Thyroid gland (tissue), 4 donors: Measurements from ENCODE around the gene GPRIN3. TPM values are rescaled to one million over a fixed set of nuclear protein-coding genes. Genes with fewer than 3 reads are reported as not detected.

Source experiments
- DNase-seq, 2 donors: peaks; one replicate each; pipeline ENCODE4 v3.0.0-alpha.2; 2019
- H3K27ac ChIP-seq, 3 donors: fragments of 200-600 bp; sonication (generic); 1 replicate in 2 of 3; 2 replicates in 1 of 3; pipeline ENCODE4 v1.5.1; 2016 to 2019; ENCODE audit warnings: mild to moderate bottlenecking in 1 of 3, moderate library complexity in 1 of 3
- H3K27me3 ChIP-seq: fragments of 200-600 bp; sonication (generic); one replicate; pipeline ENCODE4 v1.5.1; 2019
- H3K36me3 ChIP-seq, 2 donors: fragments of 200-600 bp; sonication (generic); one replicate each; pipeline ENCODE4 v1.5.1; 2016 to 2019
- H3K4me1 ChIP-seq, 2 donors: fragments of 200-600 bp; sonication (generic); one replicate each; pipeline ENCODE4 v1.5.1; 2017 to 2019
- H3K4me3 ChIP-seq, 3 donors: fragments of 200-600 bp; sonication (generic); replicated peaks in 1 of 3; 1 replicate in 2 of 3; 2 replicates in 1 of 3; pipeline ENCODE4 v1.5.1; 2016; ENCODE audit warnings: mild to moderate bottlenecking in 1 of 3
- H3K9me3 ChIP-seq: fragments of 200-600 bp; sonication (generic); one replicate; pipeline ENCODE4 v1.5.1; 2017
- POLR2A ChIP-seq, 2 donors: fragments of 450-650 bp; IDR thresholded peaks; one replicate each; pipeline ENCODE4 v1.6.1; 2017; ENCODE audit warnings: antibody characterized with exemption in 2 of 2, mild to moderate bottlenecking in 2 of 2, moderate library complexity in 1 of 2
- WGBS, 2 donors: methylation state at CpG; one replicate each; pipeline ENCODE4 v1.1.5; 2017; 5-methylcytosine and 5-hydroxymethylcytosine counted together
- intact Hi-C: fragments of 100-400 bp; cut with DNase I; formaldehyde crosslinking; loops from one replicate; pipeline ENCODE4 v1.15.1; 2023
- total RNA-seq, 4 donors: library from RNA; depleted of rRNA; stranded (reverse); fragments of >200 nt; gene quantifications; one replicate each; pipeline ENCODE4 v1.2.3, GENCODE V29; 2016
- TF ChIP-seq, protein P1 (sequence below), 6 experiments: fragments of 200-600 bp in 3 of 6; fragments of 450-650 bp in 3 of 6; sonication (generic) in 3 of 6; IDR thresholded peaks; one replicate each; pipeline ENCODE4 v1.5.1; 2016 to 2019; ENCODE audit warnings: antibody characterized with exemption in 6 of 6, mild to moderate bottlenecking in 2 of 6, inconsistent platforms in 1 of 6, moderate library complexity in 1 of 6

The GPRIN3 gene
- total RNA-seq, 4 donors from 2014 or later = 1.2 to 7.5 (median 4.0) TPM

DNA sequence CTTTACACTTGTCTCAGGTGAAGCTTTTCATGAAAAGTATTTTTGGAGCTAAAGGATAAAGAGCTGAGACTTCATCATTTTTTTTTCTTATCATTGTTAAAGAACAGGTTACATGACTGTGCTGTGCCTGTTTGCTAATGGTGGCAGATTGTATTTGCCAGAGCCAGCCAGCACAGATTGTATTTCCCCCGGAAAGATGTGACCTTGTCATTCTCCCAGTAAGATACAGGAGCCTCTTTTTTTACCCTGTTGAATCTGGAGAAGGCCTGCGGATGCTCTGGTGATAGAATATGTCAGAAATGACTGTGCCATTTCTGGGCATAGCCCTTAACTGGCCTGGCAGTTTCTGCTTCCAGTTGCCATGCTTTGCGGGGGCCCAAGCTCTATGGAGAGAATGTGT, 91.9 kb downstream of the GPRIN3 start:
- Histone ChIP-seq H3K4me1 (no peaks in the 10 kb centered on the region), H3K36me3 (no peaks in the 10 kb centered on the region), H3K9me3 (no peaks in the 10 kb centered on the region), H3K27ac (no peak overlapping the region), H3K4me3 (no peak overlapping the region), H3K27me3 (no peaks in the 10 kb centered on the region)
- intact Hi-C loops = no loop called here
- no peak for DNase-seq
- 81 to 94% methylated on average over 3 of the region's 3 CpGs for WGBS, 2 donors
- TF ChIP-seq POLR2A (IDR thresholded peaks at IDR 0.05) = no peak
- TF ChIP-seq, protein P1, sequence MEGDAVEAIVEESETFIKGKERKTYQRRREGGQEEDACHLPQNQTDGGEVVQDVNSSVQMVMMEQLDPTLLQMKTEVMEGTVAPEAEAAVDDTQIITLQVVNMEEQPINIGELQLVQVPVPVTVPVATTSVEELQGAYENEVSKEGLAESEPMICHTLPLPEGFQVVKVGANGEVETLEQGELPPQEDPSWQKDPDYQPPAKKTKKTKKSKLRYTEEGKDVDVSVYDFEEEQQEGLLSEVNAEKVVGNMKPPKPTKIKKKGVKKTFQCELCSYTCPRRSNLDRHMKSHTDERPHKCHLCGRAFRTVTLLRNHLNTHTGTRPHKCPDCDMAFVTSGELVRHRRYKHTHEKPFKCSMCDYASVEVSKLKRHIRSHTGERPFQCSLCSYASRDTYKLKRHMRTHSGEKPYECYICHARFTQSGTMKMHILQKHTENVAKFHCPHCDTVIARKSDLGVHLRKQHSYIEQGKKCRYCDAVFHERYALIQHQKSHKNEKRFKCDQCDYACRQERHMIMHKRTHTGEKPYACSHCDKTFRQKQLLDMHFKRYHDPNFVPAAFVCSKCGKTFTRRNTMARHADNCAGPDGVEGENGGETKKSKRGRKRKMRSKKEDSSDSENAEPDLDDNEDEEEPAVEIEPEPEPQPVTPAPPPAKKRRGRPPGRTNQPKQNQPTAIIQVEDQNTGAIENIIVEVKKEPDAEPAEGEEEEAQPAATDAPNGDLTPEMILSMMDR (IDR thresholded peaks at IDR 0.05) = no peak

DNA sequence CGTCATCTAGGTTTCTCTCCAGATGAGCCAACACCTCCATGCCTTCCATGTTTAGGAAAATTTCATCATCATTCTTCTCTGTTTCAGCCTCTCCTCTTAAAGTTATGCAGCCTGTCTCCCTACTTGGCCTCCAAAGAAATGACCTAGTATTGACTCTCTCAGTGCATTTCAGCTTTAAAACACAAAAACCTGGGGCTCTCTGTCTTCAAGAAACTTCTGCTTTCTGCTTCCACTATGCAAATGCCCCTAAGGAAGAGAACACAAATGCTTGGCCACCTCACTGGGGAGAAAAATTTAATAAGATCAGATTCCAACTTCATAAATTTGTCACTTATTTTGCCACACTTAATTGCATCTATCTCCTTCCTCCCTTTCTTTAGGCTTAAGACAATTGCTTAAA, 93.3 kb downstream of the GPRIN3 start:
- no peaks in the 10 kb centered on the region for H3K4me1 ChIP-seq
- no peak for TF ChIP-seq POLR2A (IDR thresholded peaks at IDR 0.05)
- TF ChIP-seq, protein P1 (IDR thresholded peaks at IDR 0.05) = no peak
- 84 to 95% methylated on average over 1 of the region's 1 CpG for WGBS, 2 donors
- H3K36me3 ChIP-seq = no peaks in the 10 kb centered on the region
- intact Hi-C loops = no loop called here
- no peak overlapping the region for H3K27ac ChIP-seq
- no peak for DNase-seq
- H3K4me3 ChIP-seq = no peak overlapping the region
- H3K9me3 ChIP-seq = no peaks in the 10 kb centered on the region
- H3K27me3 ChIP-seq = no peaks in the 10 kb centered on the region

DNA sequence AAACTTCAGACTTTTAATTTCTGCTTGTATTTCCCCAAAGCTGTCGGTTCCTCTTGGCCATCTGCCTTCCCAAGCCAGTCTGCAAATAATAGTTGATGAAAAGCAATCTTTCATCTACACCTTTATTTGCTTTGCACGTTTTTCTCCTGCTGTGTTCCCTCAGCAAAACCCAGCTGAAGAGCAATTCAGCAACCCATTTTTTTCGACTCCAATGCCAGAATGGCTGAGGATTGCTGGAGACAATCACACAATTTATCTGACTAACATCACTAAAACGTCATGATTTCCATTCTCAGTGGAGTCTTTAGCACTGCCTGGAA, 94.3 kb downstream of the GPRIN3 start:
- TF ChIP-seq, protein P1 (IDR thresholded peaks at IDR 0.05) = no peak
- H3K9me3 ChIP-seq = no peaks in the 10 kb centered on the region
- WGBS, 2 donors = 55 to 67% methylated on average over 4 of the region's 4 CpGs
- H3K27ac ChIP-seq = no peak overlapping the region
- DNase-seq = no peak
- H3K27me3 ChIP-seq = no peaks in the 10 kb centered on the region
- H3K4me1 ChIP-seq = no peaks in the 10 kb centered on the region
- H3K36me3 ChIP-seq = no peaks in the 10 kb centered on the region
- H3K4me3 ChIP-seq = no peak overlapping the region
- intact Hi-C loops = no loop called here

DNA sequence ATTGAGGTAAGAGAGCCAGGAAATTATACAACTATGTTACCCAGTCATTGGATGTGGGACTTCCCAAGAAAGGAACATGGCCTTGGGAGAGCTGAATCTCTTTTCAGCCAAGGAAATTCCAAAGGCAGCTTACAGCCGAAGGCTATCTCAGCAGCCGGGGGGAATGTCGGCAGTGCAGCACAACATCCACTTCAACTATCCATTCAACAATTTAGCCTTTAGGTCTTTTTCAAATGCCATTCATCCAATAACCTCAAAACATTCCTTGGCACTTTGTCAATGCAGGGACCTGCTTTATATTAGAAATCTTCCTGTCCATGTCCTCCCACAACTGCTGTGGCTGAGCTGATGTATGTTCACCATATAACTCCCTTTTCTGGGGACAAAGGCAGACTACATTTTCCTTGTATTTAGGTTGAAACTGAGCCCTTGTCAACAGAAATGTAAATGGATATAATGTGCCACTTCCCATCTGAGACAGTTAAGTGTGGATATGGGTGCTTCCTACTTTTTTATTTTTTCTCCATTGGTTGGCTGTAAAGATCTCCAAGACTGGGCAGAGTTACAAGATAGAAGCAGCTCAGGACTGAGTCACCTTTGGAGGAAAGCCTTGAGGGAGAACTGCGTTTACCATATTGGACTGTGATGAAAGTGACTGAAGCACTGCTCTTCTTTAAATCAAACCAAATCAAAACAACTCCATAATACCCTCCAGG, 94.8 kb downstream of the GPRIN3 start:
- Histone ChIP-seq H3K36me3 (no peaks in the 10 kb centered on the region), H3K9me3 (no peaks in the 10 kb centered on the region), H3K4me1 (no peaks in the 10 kb centered on the region), H3K27ac (no peak overlapping the region), H3K27me3 (no peaks in the 10 kb centered on the region), H3K4me3 (no peak overlapping the region)
- intact Hi-C loops = no loop called here
- 83 to 90% methylated on average over 4 of the region's 4 CpGs for WGBS, 2 donors
- TF ChIP-seq POLR2A (IDR thresholded peaks at IDR 0.05) = no peak
- TF ChIP-seq, protein P1 (IDR thresholded peaks at IDR 0.05) = no peak
- no peak for DNase-seq

DNA sequence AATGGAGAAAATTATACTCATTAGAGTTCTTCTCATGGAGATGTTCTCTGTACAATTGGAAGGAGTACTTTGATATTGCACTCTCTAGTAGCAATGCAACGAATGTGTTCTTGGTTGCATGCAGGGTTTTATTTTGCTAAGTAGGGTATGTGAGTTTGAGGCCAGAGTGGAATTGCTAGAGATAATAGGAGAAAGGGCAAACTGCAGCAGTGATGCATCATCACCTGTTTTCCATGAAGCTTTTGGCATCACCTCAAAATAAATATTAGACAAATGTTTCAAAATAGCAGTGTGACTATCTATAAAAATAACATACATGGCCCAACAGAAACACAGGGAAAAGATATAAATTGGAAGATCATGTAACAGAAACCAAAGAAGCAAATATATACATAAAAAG, 103.0 kb downstream of the GPRIN3 start:
- intact Hi-C loops = no loop called here
- WGBS, 2 donors = 64 to 78% methylated on average over 1 of the region's 1 CpG

More for the DNA sequence above, 103.0 kb downstream of the GPRIN3 start:
- no peaks in the 10 kb centered on the region for H3K9me3 ChIP-seq
- no peaks in the 10 kb centered on the region for H3K36me3 ChIP-seq
- no peak overlapping the region for H3K4me3 ChIP-seq
- TF ChIP-seq, protein P1 (IDR thresholded peaks at IDR 0.05) = no peak
- no peak for TF ChIP-seq POLR2A (IDR thresholded peaks at IDR 0.05)
- H3K4me1 ChIP-seq = no peaks in the 10 kb centered on the region
- no peak for DNase-seq
- H3K27ac ChIP-seq = no peak overlapping the region
- H3K27me3 ChIP-seq = no peaks in the 10 kb centered on the region
